Mammary epithelial cell (primary cell): ENCODE measurements around the gene ACSF3.

Source experiments
- CTCF ChIP-seq, 2 donors: IDR thresholded peaks in 1 of 2; conservative IDR thresholded peaks in 1 of 2; 2 replicates each; pipeline ENCODE4 v1.5.1; 2011 to 2012; ENCODE audit warnings: inconsistent platforms in 2 of 2, low read length in 2 of 2, mild to moderate bottlenecking in 2 of 2, control low read depth in 1 of 2, low read depth in 1 of 2; ENCODE audit not compliant: insufficient read depth in 1 of 2; ENCODE audit errors: extremely low read depth in 1 of 2
- EZH2 ChIP-seq: IDR thresholded peaks from 2 replicates; pipeline ENCODE4 v1.6.1; 2012; ENCODE audit warnings: low read length, inconsistent platforms, borderline replicate concordance

DNA sequence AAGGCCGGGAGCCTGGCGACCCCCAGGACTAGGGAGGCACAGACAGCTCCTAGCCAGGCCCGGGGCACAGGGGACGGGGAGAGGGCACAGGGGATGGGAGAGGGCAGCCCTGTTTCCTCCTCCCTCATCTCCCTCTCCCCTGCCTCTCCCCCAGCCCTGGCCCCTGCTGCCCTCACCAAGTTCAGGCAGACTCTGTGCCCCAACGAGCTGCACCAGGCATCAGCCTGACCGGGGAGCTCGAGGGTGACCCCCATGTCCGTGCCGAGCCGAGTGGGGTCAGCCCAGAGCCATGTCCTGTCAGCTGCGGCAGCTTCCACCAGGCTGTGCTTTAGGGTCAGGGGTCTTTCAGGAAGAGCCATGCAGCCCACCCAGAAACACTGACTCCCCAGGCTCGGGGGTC is 83.8 kb downstream of the ACSF3 start:
- TF ChIP-seq CTCF (conservative IDR thresholded peaks at IDR 0.05 in 1 of 2, IDR thresholded peaks at IDR 0.05 in 1 of 2; ENCODE audit: extremely low read depth in 1 of 2, insufficient read depth in 1 of 2, low read depth in 1 of 2, low read length in 2 of 2) (no peak), EZH2 (no peak)
